GM19035 (cell line): ENCODE data around the gene CAP1.
"Not testable (repeated sequence)": the region's sequence is repeated elsewhere in the genome, so short reads cannot be mapped to it uniquely, and the experiment has no call there.

ENCODE experiments used
- ATAC-seq: cut with Tn5 transposase; IDR thresholded peaks from one replicate; pipeline ENCODE4 v1.9.1; 2021; ENCODE audit not compliant: unreplicated experiment

CAP1 gene

GRCh38 chr1:40030528-40031135 lies 9.9 kb upstream of the CAP1 start:
- no peak for ATAC-seq

- no peak for ATAC-seq
Observed at GRCh38 chr1:40032240-40032891, 8.2 kb upstream of the CAP1 start.

- no peak for ATAC-seq
Observed at GRCh38 chr1:40034869-40035268, 5.7 kb upstream of the CAP1 start.

- no peak for ATAC-seq
Observed at GRCh38 chr1:40036574-40036973, 4.0 kb upstream of the CAP1 start.

GRCh38 chr1:40037254-40037653 lies 3.3 kb upstream of the CAP1 start:
- ATAC-seq = not testable (repeated sequence)

GRCh38 chr1:40038697-40039096 lies 1.8 kb upstream of the CAP1 start:
- no peak for ATAC-seq

- ATAC-seq = no peak
Observed at GRCh38 chr1:40039245-40039756, 1.2 kb upstream of the CAP1 start.

GRCh38 chr1:40039757-40040510 lies 595 bp upstream of the CAP1 start:
- peak; percentile 54 for ATAC-seq

GRCh38 chr1:40041466-40041838 lies 923 bp downstream of the CAP1 start:
- no peak for ATAC-seq

- ATAC-seq = no peak
Observed at GRCh38 chr1:40042341-40042740, 1.8 kb downstream of the CAP1 start.

- ATAC-seq = no peak
Observed at GRCh38 chr1:40044110-40044509, 3.6 kb downstream of the CAP1 start.

GRCh38 chr1:40045182-40045581 lies 4.7 kb downstream of the CAP1 start:
- ATAC-seq = no peak

GRCh38 chr1:40045766-40046165 lies 5.2 kb downstream of the CAP1 start:
- ATAC-seq = no peak

- no peak for ATAC-seq
Observed at GRCh38 chr1:40047276-40047675, 6.7 kb downstream of the CAP1 start.

GRCh38 chr1:40047769-40048168 lies 7.2 kb downstream of the CAP1 start:
- no peak for ATAC-seq

- ATAC-seq = no peak
Observed at GRCh38 chr1:40049725-40050124, 9.2 kb downstream of the CAP1 start.

GRCh38 chr1:40050863-40051262 lies 10.3 kb downstream of the CAP1 start:
- no peak for ATAC-seq

- no peak for ATAC-seq
Observed at GRCh38 chr1:40053138-40053887, 12.8 kb downstream of the CAP1 start.

GRCh38 chr1:40056519-40057309 lies 16.2 kb downstream of the CAP1 start:
- ATAC-seq = no peak

GRCh38 chr1:40057310-40058030 lies 16.9 kb downstream of the CAP1 start:
- no peak for ATAC-seq
